Neural cell (in vitro differentiated cells): ENCODE results near the gene ISYNA1. TPM values are rescaled to one million over a fixed set of nuclear protein-coding genes. Genes with fewer than 3 reads are reported as not detected.

Source experiments
- H2AFZ ChIP-seq: fragments of 200-600, 300-800 bp; sonication (generic), shearing (Covaris generic); 2 replicates; pipeline ENCODE4 v1.6.0; 2014; ENCODE audit warnings: low read depth, mild to moderate bottlenecking, antibody characterized with exemption, low read length, moderate library complexity
- H3F3A ChIP-seq: fragments of 200-600 bp; shearing (Covaris generic); 2 replicates; pipeline ENCODE4 v1.6.1; 2016; ENCODE audit warnings: mild to moderate bottlenecking, moderate library complexity, mixed read lengths, antibody characterized with exemption, low read length; ENCODE audit not compliant: insufficient read depth, poor library complexity, severe bottlenecking
- H3K27ac ChIP-seq: fragments of 200-600, 300-800 bp; sonication (generic), shearing (Covaris generic); 2 replicates; pipeline ENCODE4 v1.5.1; 2014; ENCODE audit warnings: mild to moderate bottlenecking, low read length, moderate library complexity
- H3K27me3 ChIP-seq: fragments of 300-800, 200-600 bp; sonication (generic), shearing (Covaris generic); 2 replicates; pipeline ENCODE4 v1.6.0; 2014; ENCODE audit warnings: mild to moderate bottlenecking, low read depth, low read length, moderate library complexity; ENCODE audit not compliant: insufficient read depth
- H3K36me3 ChIP-seq: fragments of 300-800, 200-600 bp; sonication (generic), shearing (Covaris generic); 2 replicates; pipeline ENCODE4 v1.5.1; 2014; ENCODE audit warnings: mild to moderate bottlenecking, antibody characterized with exemption, low read length, moderate library complexity; ENCODE audit not compliant: insufficient read depth
- H3K4me2 ChIP-seq: fragments of 300-800, 200-600 bp; sonication (generic), shearing (Covaris generic); 2 replicates; pipeline ENCODE4 v1.6.0; 2014; ENCODE audit warnings: mild to moderate bottlenecking, low read length
- H3K4me3 ChIP-seq: fragments of 300-800, 200-600 bp; sonication (generic), shearing (Covaris generic); 2 replicates; pipeline ENCODE4 v1.5.1; 2014; ENCODE audit warnings: mild to moderate bottlenecking, low read length, moderate library complexity
- H3K79me2 ChIP-seq: fragments of 200-600 bp; shearing (Covaris generic); replicated peaks from 2 replicates; pipeline ENCODE4 v1.6.0; 2014; ENCODE audit warnings: mild to moderate bottlenecking, low read length, moderate library complexity; ENCODE audit not compliant: insufficient read depth
- H3K9ac ChIP-seq: fragments of 300-800, 200-600 bp; sonication (generic), shearing (Covaris generic); 2 replicates; pipeline ENCODE4 v1.6.1; 2016; ENCODE audit warnings: mild to moderate bottlenecking, low read length, mixed read lengths
- H3K9me2 ChIP-seq: fragments of 200-600 bp; shearing (Covaris generic); 2 replicates; pipeline ENCODE4 v1.6.1; 2016; ENCODE audit warnings: mild to moderate bottlenecking, low read length, mixed read lengths; ENCODE audit not compliant: insufficient read depth
- H3K9me3 ChIP-seq: fragments of 200-600, 300-800 bp; sonication (generic), shearing (Covaris generic); 2 replicates; pipeline ENCODE4 v1.6.1; 2016; ENCODE audit warnings: mild to moderate bottlenecking, mixed run types, low read length, moderate library complexity, mixed read lengths
- H4K20me1 ChIP-seq: fragments of 200-600 bp; shearing (Covaris generic); 2 replicates; pipeline ENCODE4 v1.6.1; 2016; ENCODE audit warnings: mild to moderate bottlenecking, mixed run types; ENCODE audit not compliant: insufficient read depth
- EP300 ChIP-seq: fragments of 450-650 bp; conservative IDR thresholded peaks from 2 replicates; pipeline ENCODE4 v1.6.1; 2014; ENCODE audit warnings: antibody characterized with exemption, mild to moderate bottlenecking, moderate library complexity; ENCODE audit not compliant: poor library complexity, severe bottlenecking
- EZH2 ChIP-seq: fragments of 200-600, 300-800 bp; shearing (Covaris generic), sonication (generic); IDR thresholded peaks from 2 replicates; pipeline ENCODE4 v1.6.1; 2014; ENCODE audit warnings: antibody characterized with exemption, low read length, borderline replicate concordance, mild to moderate bottlenecking; ENCODE audit not compliant: insufficient read depth, poor library complexity, severe bottlenecking
- MXI1 ChIP-seq: fragments of 450-650 bp; conservative IDR thresholded peaks from 2 replicates; pipeline ENCODE4 v1.6.1; 2014; ENCODE audit warnings: antibody characterized with exemption, mild to moderate bottlenecking; ENCODE audit not compliant: poor library complexity, severe bottlenecking
- POLR2AphosphoS5 ChIP-seq: IDR thresholded peaks from 2 replicates; pipeline ENCODE4 v1.6.1; 2012
- RAD21 ChIP-seq: fragments of 450-650 bp; conservative IDR thresholded peaks from 2 replicates; pipeline ENCODE4 v1.6.1; 2014; ENCODE audit warnings: antibody characterized with exemption, mild to moderate bottlenecking, moderate library complexity
- REST ChIP-seq: IDR thresholded peaks from 2 replicates; pipeline ENCODE4 v1.6.1; 2012; ENCODE audit warnings: borderline replicate concordance
- SMC3 ChIP-seq: fragments of 450-650 bp; conservative IDR thresholded peaks from 2 replicates; pipeline ENCODE4 v1.6.1; 2014; ENCODE audit warnings: antibody characterized with exemption, mild to moderate bottlenecking, moderate library complexity; ENCODE audit not compliant: poor library complexity
- TAF1 ChIP-seq: IDR thresholded peaks from 2 replicates; pipeline ENCODE4 v1.6.1; 2012; ENCODE audit warnings: low read depth
- polyA plus RNA-seq: library from polyadenylated mRNA; depleted of rRNA; stranded (reverse); fragments of >200 nt; gene quantifications from 2 replicates; pipeline ENCODE4 v1.2.3, GENCODE V29; 2014
- TF ChIP-seq, protein P1 (sequence below): fragments of 450-650 bp; IDR thresholded peaks from 2 replicates; pipeline ENCODE4 v1.5.1; 2014; ENCODE audit warnings: antibody characterized with exemption, mild to moderate bottlenecking, moderate library complexity; ENCODE audit not compliant: poor library complexity, severe bottlenecking

The ISYNA1 gene
- polyA plus RNA-seq, 1 donor from 2014 or later: 123 TPM

DNA sequence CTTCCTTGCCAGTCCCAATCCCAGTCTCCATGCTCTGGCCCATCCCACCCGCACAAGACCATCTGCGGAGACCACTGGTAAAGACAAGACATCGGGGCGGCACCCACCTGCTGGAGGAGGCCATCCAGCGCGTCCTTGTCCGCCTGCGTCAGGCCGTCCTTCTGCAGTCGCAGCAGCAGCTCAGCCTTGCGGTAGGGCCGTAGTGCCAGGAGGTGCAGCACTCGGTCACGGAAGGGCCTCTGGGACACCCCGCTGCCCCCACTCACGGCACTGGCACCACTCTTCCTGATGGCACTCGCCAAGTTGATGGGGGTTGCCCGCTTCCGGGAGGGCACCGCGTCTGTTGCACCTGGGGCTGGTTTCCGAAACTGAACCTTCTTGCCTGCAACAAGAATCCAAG lies 23.5 kb upstream of the ISYNA1 start:
- Histone ChIP-seq H3K79me2 (no peaks in the 10 kb centered on the region), H3K4me3 (no peak overlapping the region), H3K9me3 (no peaks in the 10 kb centered on the region), H3K27ac (no peak overlapping the region), H3K9me2 (no peaks in the 10 kb centered on the region), H3K27me3 (no peaks in the 10 kb centered on the region), H3F3A (no peaks in the 10 kb centered on the region), H4K20me1 (no peaks in the 10 kb centered on the region), H3K4me2 (no peak overlapping the region), H3K9ac (no peak overlapping the region), H2AFZ (no peak overlapping the region), H3K36me3 (no peaks in the 10 kb centered on the region)
- TF ChIP-seq, protein P1, sequence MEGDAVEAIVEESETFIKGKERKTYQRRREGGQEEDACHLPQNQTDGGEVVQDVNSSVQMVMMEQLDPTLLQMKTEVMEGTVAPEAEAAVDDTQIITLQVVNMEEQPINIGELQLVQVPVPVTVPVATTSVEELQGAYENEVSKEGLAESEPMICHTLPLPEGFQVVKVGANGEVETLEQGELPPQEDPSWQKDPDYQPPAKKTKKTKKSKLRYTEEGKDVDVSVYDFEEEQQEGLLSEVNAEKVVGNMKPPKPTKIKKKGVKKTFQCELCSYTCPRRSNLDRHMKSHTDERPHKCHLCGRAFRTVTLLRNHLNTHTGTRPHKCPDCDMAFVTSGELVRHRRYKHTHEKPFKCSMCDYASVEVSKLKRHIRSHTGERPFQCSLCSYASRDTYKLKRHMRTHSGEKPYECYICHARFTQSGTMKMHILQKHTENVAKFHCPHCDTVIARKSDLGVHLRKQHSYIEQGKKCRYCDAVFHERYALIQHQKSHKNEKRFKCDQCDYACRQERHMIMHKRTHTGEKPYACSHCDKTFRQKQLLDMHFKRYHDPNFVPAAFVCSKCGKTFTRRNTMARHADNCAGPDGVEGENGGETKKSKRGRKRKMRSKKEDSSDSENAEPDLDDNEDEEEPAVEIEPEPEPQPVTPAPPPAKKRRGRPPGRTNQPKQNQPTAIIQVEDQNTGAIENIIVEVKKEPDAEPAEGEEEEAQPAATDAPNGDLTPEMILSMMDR: no peak
- TF ChIP-seq REST (no peak), POLR2AphosphoS5 (no peak), EZH2 (no peak), RAD21 (no peak), EP300 (no peak), SMC3 (no peak), TAF1 (no peak), MXI1 (no peak)

- no peak overlapping the region for H3K27ac ChIP-seq
- TF ChIP-seq POLR2AphosphoS5 (no peak), MXI1 (no peak), TAF1 (no peak), EZH2 (no peak), RAD21 (no peak), EP300 (no peak), SMC3 (no peak), REST (no peak)
- TF ChIP-seq, protein P1: no peak
- no peaks in the 10 kb centered on the region for H3K27me3 ChIP-seq
- H3K9me2 ChIP-seq: no peaks in the 10 kb centered on the region
- no peaks in the 10 kb centered on the region for H3K36me3 ChIP-seq
- no peak overlapping the region for H2AFZ ChIP-seq
- H3K79me2 ChIP-seq: no peaks in the 10 kb centered on the region
- no peak overlapping the region for H3K4me2 ChIP-seq
- H4K20me1 ChIP-seq: no peaks in the 10 kb centered on the region
- H3K4me3 ChIP-seq: no peak overlapping the region
- no peaks in the 10 kb centered on the region for H3K9me3 ChIP-seq
- no peak overlapping the region for H3K9ac ChIP-seq
- no peaks in the 10 kb centered on the region for H3F3A ChIP-seq
Observed at GRCh38 chr19:18460900-18461299, 23.0 kb upstream of the ISYNA1 start.
